Frontal cortex (tissue), 4 donors: ENCODE results near the gene C16orf78. TPM values are rescaled to one million over a fixed set of nuclear protein-coding genes. Genes with fewer than 3 reads are reported as not detected.
"Not testable (repeated sequence)": the region's sequence is repeated elsewhere in the genome, so short reads cannot be mapped to it uniquely, and the experiment has no call there.

ENCODE experiments used
- DNase-seq, 2 donors: peaks; one replicate each; pipeline ENCODE4 v3.0.0; 2012; ENCODE audit warnings: low spot score in 2 of 2
- FAIRE-seq: peaks from 2 replicates; lab custom pipeline; 2012; peaks lifted over from hg19 to GRCh38; lab: Jason Lieb, UNC
- total RNA-seq: library from RNA; depleted of rRNA; stranded (reverse); fragments of >200 nt; gene quantifications from one replicate; pipeline ENCODE4 v1.2.3, GENCODE V29; 2014
- donor health status: control.
- donor health status: control.
- donor health status: control.

C16orf78 gene
- total RNA-seq, 1 donor from 2014 or later: not detected

- DNase-seq (no peak), FAIRE-seq (no peak)
Measured at GRCh38 chr16:49348408-49349176, 25.0 kb upstream of the C16orf78 start.

GRCh38 chr16:49349446-49350168 lies 24.0 kb upstream of the C16orf78 start:
- DNase-seq (no peak), FAIRE-seq (no peak)

- DNase-seq: peak; percentile 38 to 75
- FAIRE-seq: no peak
Measured at GRCh38 chr16:49350265-49351095, 23.1 kb upstream of the C16orf78 start.

- no peak for FAIRE-seq
- DNase-seq: no peak
Measured at GRCh38 chr16:49351096-49351487, 22.5 kb upstream of the C16orf78 start.

GRCh38 chr16:49352892-49353291 lies 20.7 kb upstream of the C16orf78 start:
- FAIRE-seq (no peak), DNase-seq (no peak)

- no peak for FAIRE-seq
- no peak for DNase-seq
Measured at GRCh38 chr16:49353680-49354079, 19.9 kb upstream of the C16orf78 start.

GRCh38 chr16:49354101-49354500 lies 19.5 kb upstream of the C16orf78 start:
- DNase-seq: no peak
- no peak for FAIRE-seq

GRCh38 chr16:49354991-49355390 lies 18.6 kb upstream of the C16orf78 start:
- FAIRE-seq (no peak), DNase-seq (no peak)

GRCh38 chr16:49355933-49356665 lies 17.5 kb upstream of the C16orf78 start:
- DNase-seq: no peak
- FAIRE-seq: no peak

GRCh38 chr16:49356728-49357488 lies 16.7 kb upstream of the C16orf78 start:
- DNase-seq (no peak), FAIRE-seq (no peak)

- FAIRE-seq: no peak
Measured at GRCh38 chr16:49359591-49359990, 14.0 kb upstream of the C16orf78 start.

GRCh38 chr16:49361731-49362130 lies 11.9 kb upstream of the C16orf78 start:
- not testable (repeated sequence) for DNase-seq, FAIRE-seq

More at GRCh38 chr16:49359591-49359990, 14.0 kb upstream of the C16orf78 start:
- no peak for DNase-seq

- DNase-seq (no peak), FAIRE-seq (no peak)
Measured at GRCh38 chr16:49362230-49362629, 11.4 kb upstream of the C16orf78 start.

- DNase-seq (no peak), FAIRE-seq (no peak)
Measured at GRCh38 chr16:49365711-49366509, 7.7 kb upstream of the C16orf78 start.

GRCh38 chr16:49366669-49367068 lies 6.9 kb upstream of the C16orf78 start:
- DNase-seq (no peak), FAIRE-seq (no peak)

- FAIRE-seq (no peak), DNase-seq (no peak)
Measured at GRCh38 chr16:49369651-49370611, 3.7 kb upstream of the C16orf78 start.

- no peak for FAIRE-seq
Measured at GRCh38 chr16:49376206-49376605, 2.6 kb downstream of the C16orf78 start.

More at GRCh38 chr16:49376206-49376605, 2.6 kb downstream of the C16orf78 start:
- no peak for DNase-seq
